DND-41 (cell line): Measurements from ENCODE around the gene MSI2.

Experiments used
- ATAC-seq: fragments of 200-7000 bp; cut with Tn5 transposase; 3 replicates; pipeline ENCODE4 v1.9.1; 2021; ENCODE audit warnings: low read depth; ENCODE audit not compliant: insufficient read depth
- DNase-seq: peaks from one replicate; pipeline ENCODE4 v3.0.0-alpha.2; 2020
- H2AFZ ChIP-seq: 2 replicates; pipeline ENCODE4 v1.6.0; 2012; ENCODE audit warnings: low read depth, low read length
- H3K27ac ChIP-seq: 2 replicates; pipeline ENCODE4 v1.5.1; 2012; ENCODE audit warnings: low read length, inconsistent platforms
- H3K27me3 ChIP-seq: fragments of 200-600 bp; sonication (generic); 2 replicates; pipeline ENCODE4 v1.6.0; 2012; ENCODE audit warnings: low read length, mild to moderate bottlenecking, inconsistent platforms; ENCODE audit not compliant: insufficient read depth, poor library complexity
- H3K36me3 ChIP-seq: 2 replicates; pipeline ENCODE4 v1.5.1; 2012; ENCODE audit warnings: low read length, inconsistent platforms; ENCODE audit not compliant: insufficient read depth
- H3K4me1 ChIP-seq: 2 replicates; pipeline ENCODE4 v1.5.1; 2012; ENCODE audit warnings: mild to moderate bottlenecking, low read length; ENCODE audit not compliant: insufficient read depth
- H3K4me2 ChIP-seq: 2 replicates; pipeline ENCODE4 v1.6.0; 2012; ENCODE audit warnings: mild to moderate bottlenecking, moderate library complexity, low read length, inconsistent platforms; ENCODE audit not compliant: insufficient read depth
- H3K4me3 ChIP-seq, 2 experiments: fragments of 200-600 bp in 1 of 2; shearing (Covaris generic) in 1 of 2; 2 replicates each; pipeline ENCODE4 v1.5.1; 2012 to 2016; ENCODE audit warnings: inconsistent platforms in 2 of 2, low read length in 2 of 2, mild to moderate bottlenecking in 2 of 2, low read depth in 1 of 2, moderate library complexity in 1 of 2
- H3K79me2 ChIP-seq: 2 replicates; pipeline ENCODE4 v1.6.0; 2012; ENCODE audit warnings: low read length, inconsistent platforms; ENCODE audit not compliant: insufficient read depth
- H3K9ac ChIP-seq: 2 replicates; pipeline ENCODE4 v1.6.0; 2012; ENCODE audit warnings: low read depth, mild to moderate bottlenecking, inconsistent platforms, low read length, moderate library complexity
- H3K9me3 ChIP-seq: 2 replicates; pipeline ENCODE4 v1.5.1; 2012; ENCODE audit warnings: low read length, moderate library complexity, mild to moderate bottlenecking, inconsistent platforms; ENCODE audit not compliant: insufficient read depth, severe bottlenecking
- H4K20me1 ChIP-seq: 2 replicates; pipeline ENCODE4 v1.6.0; 2012; ENCODE audit warnings: low read length; ENCODE audit not compliant: insufficient read depth
- EZH2 ChIP-seq: IDR thresholded peaks from 3 replicates; pipeline ENCODE4 v1.6.1; 2012; ENCODE audit warnings: borderline replicate concordance, low read depth, mild to moderate bottlenecking, moderate library complexity, low read length, inconsistent platforms; ENCODE audit not compliant: severe bottlenecking
- TF ChIP-seq, protein P1 (sequence below): IDR thresholded peaks from 2 replicates; pipeline ENCODE4 v1.5.1; 2012; ENCODE audit warnings: borderline replicate concordance, low read length, moderate library complexity, mild to moderate bottlenecking; ENCODE audit not compliant: poor library complexity, severe bottlenecking; ENCODE audit errors: extremely low read depth

The MSI2 gene

DNA sequence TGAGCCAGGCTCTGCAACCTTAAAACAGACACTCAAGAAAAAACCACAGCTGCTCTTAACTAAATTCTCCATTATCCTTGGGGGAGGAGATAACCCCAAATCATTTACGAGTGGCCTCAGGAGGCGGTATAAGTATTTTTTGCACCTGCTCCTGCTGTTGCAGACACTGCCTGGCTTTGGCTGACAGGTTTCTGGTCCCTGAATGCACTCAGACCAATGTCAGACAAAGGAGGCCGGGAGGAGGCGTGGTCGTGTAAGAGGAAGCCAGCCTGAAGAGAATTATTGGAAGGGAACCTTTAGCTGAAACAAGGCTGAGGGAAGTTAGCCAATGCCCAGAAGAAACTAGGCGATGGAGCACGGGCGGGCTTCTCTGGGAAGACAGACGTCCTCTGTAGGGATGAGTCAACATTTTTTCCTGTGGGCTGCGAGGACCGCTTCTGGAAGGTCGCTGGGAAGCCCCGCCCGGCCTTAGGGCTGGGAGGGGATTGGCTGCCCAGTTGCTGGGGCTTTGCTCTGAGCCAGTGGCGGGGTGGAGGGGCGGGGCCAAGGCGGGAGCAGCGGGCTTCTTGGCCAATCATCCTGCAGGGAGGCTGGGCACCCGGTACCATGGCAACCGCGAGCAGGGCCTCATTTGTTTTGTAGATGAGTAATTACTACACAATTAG lies 406.5 kb downstream of the MSI2 start:
- H3K27me3 ChIP-seq, result no peaks in the 10 kb centered on the region
- no peak overlapping the region for H3K4me2 ChIP-seq
- no peak overlapping the region for H3K27ac ChIP-seq
- peaks cover 97% of the 10 kb centered on the region for H3K36me3 ChIP-seq
- TF ChIP-seq EZH2, result no peak
- TF ChIP-seq, protein P1, sequence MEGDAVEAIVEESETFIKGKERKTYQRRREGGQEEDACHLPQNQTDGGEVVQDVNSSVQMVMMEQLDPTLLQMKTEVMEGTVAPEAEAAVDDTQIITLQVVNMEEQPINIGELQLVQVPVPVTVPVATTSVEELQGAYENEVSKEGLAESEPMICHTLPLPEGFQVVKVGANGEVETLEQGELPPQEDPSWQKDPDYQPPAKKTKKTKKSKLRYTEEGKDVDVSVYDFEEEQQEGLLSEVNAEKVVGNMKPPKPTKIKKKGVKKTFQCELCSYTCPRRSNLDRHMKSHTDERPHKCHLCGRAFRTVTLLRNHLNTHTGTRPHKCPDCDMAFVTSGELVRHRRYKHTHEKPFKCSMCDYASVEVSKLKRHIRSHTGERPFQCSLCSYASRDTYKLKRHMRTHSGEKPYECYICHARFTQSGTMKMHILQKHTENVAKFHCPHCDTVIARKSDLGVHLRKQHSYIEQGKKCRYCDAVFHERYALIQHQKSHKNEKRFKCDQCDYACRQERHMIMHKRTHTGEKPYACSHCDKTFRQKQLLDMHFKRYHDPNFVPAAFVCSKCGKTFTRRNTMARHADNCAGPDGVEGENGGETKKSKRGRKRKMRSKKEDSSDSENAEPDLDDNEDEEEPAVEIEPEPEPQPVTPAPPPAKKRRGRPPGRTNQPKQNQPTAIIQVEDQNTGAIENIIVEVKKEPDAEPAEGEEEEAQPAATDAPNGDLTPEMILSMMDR, result no peak
- H2AFZ ChIP-seq, result no peak overlapping the region
- H3K9ac ChIP-seq, result no peak overlapping the region
- ATAC-seq (peak; percentile 76), DNase-seq (peak; percentile 62)
- H4K20me1 ChIP-seq, result 0 out of 2 replicates have a peak, but pooled peaks cover 13% of the 10 kb centered on the region
- H3K9me3 ChIP-seq, result no peaks in the 10 kb centered on the region
- peaks cover 43% of the 10 kb centered on the region for H3K79me2 ChIP-seq
- no peaks in the 10 kb centered on the region for H3K4me1 ChIP-seq
- no peak overlapping the region for H3K4me3 ChIP-seq

DNA sequence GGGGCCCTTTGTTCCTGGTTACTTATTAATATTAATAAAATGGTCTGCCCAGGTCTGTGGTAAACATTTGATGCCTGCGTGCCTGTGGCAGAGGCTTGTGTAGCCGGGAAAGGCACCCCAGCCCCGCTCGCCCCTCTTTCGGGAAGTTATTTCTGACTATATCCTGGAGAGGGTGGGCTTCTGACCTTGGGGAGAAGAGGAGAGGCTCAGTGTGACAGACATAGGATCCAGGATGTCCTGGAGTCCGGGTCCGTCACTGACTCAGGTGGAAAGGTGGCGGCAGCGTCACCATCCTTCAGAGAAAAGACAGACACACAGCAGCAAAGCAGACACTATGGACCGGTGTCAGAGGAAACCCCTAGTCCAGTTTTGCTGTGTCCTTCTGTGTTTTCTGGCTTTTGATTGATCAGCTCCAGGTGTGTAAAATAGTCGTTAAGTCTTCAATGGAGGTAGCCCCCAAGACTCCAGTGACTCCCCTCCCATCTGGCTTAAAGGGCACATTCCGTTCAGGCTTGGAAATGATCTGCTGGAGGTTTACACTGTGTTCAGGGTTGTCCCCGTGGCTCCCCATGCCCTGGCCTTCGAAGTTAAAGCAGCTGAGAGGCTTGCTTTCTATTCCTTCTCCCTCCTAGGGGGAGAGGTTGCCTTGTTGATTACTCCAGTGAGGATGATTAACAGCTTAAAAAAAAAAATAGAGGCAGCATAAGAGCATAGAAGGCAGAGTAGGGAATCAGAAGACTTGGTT lies 407.2 kb downstream of the MSI2 start:
- H3K9ac ChIP-seq, result no peak overlapping the region
- no peaks in the 10 kb centered on the region for H3K9me3 ChIP-seq
- ATAC-seq, result no peak
- H3K4me1 ChIP-seq, result no peaks in the 10 kb centered on the region
- no peak for TF ChIP-seq EZH2
- TF ChIP-seq, protein P1, result no peak
- peaks cover 97% of the 10 kb centered on the region for H3K36me3 ChIP-seq
- no peak for DNase-seq
- H3K27ac ChIP-seq, result peak overlapping the region; percentile 35
- H3K79me2 ChIP-seq, result peaks cover 36% of the 10 kb centered on the region
- no peak overlapping the region for H3K4me3 ChIP-seq
- H2AFZ ChIP-seq, result no peak overlapping the region
- H3K27me3 ChIP-seq, result no peaks in the 10 kb centered on the region
- H3K4me2 ChIP-seq, result no peak overlapping the region
- 0 out of 2 replicates have a peak, but pooled peaks cover 10% of the 10 kb centered on the region for H4K20me1 ChIP-seq

DNA sequence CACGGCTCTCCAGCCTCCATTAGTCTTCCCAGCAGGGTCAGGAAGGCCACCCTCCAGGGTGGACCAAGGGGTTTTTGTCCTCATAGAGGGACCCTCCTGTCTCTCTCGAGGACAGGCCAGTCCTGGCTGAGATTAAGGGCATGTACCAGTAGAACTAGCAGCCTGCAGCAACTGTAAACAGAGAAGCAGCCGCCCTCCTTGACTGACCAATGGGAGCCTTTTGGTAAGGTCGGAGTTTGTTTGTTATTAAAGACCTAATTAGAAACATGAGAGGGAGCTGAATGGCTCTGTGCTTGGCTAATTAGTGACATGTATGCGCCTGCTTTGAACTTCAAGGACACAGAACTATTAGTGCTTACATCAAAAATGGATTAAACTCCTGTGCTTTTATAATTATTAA lies 408.8 kb downstream of the MSI2 start:
- peaks cover 24% of the 10 kb centered on the region for H3K79me2 ChIP-seq
- H4K20me1 ChIP-seq, result 0 out of 2 replicates have a peak, but pooled peaks cover 10% of the 10 kb centered on the region
- no peak overlapping the region for H3K9ac ChIP-seq
- TF ChIP-seq EZH2, result no peak
- H3K9me3 ChIP-seq, result no peaks in the 10 kb centered on the region
- H3K4me2 ChIP-seq, result no peak overlapping the region
- no peaks in the 10 kb centered on the region for H3K27me3 ChIP-seq
- H3K36me3 ChIP-seq, result peaks cover 97% of the 10 kb centered on the region
- H2AFZ ChIP-seq, result no peak overlapping the region
- H3K4me1 ChIP-seq, result no peaks in the 10 kb centered on the region
- no peak overlapping the region for H3K4me3 ChIP-seq
- peak overlapping the region; percentile 6; the same call in 1 of the 2 replicates for H3K27ac ChIP-seq
- ATAC-seq (no peak), DNase-seq (no peak)

DNA sequence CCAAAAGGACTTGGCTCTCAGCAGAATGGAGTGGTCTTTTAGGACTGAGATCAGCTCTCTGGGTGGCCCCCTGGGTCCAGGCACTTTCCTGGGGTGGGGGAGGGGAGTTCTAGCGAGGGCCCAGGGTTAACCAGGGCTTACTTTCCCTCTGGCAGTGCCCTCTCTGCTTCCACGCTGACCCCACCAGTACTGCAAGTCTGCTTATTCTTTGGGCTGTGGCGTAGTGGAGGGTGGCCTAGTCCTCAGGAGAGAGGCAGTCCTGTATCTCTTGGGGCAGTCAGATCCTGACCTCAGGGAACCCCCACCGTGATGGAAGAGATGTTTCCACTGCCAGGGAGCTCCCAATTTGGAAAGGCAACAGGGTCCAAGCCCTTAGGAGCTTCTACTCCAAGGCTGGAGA lies 409.4 kb downstream of the MSI2 start:
- no peak overlapping the region for H2AFZ ChIP-seq
- H3K36me3 ChIP-seq, result peaks cover 97% of the 10 kb centered on the region
- peak overlapping the region; percentile 62 for H3K27ac ChIP-seq
- no peak overlapping the region for H3K9ac ChIP-seq
- ATAC-seq (no peak), DNase-seq (no peak)
- H3K9me3 ChIP-seq, result no peaks in the 10 kb centered on the region
- peaks cover under 1% of the 10 kb centered on the region; the same call in 1 of the 2 replicates for H3K4me1 ChIP-seq
- TF ChIP-seq, protein P1, result no peak
- no peak for TF ChIP-seq EZH2
- no peak overlapping the region for H3K4me2 ChIP-seq
- H3K79me2 ChIP-seq, result peaks cover 20% of the 10 kb centered on the region
- no peaks in the 10 kb centered on the region for H3K27me3 ChIP-seq
- H3K4me3 ChIP-seq, result no peak overlapping the region
- 0 out of 2 replicates have a peak, but pooled peaks cover 10% of the 10 kb centered on the region for H4K20me1 ChIP-seq
